ENCODE data around the gene GALNTL6. TPM values are rescaled to one million over a fixed set of nuclear protein-coding genes. Genes with fewer than 3 reads are reported as not detected.

GALNTL6 gene
- total and polyA plus RNA-seq, 2 experiments from 2014 or later: 0.38 to 0.40 TPM

- TF ChIP-seq CTCF (conservative IDR thresholded peaks at IDR 0.05; ENCODE audit: low read depth in 2 of 2): no peak
- no peak for TF ChIP-seq REST (IDR thresholded peaks at IDR 0.05; ENCODE audit: unreplicated experiment)
- TF ChIP-seq EZH2phosphoT487 (IDR thresholded peaks at IDR 0.05; ENCODE audit: unreplicated experiment): no peak
- TF ChIP-seq CREB1 (CRISPR knock-in tag; IDR thresholded peaks at IDR 0.05; ENCODE audit: low read depth): no peak
- TF ChIP-seq POLR2AphosphoS5 (IDR thresholded peaks at IDR 0.05; ENCODE audit: low read depth): no peak
Observed at GRCh38 chr4:172974586-172974985, 1161.4 kb downstream of the GALNTL6 start (continued).

DNA sequence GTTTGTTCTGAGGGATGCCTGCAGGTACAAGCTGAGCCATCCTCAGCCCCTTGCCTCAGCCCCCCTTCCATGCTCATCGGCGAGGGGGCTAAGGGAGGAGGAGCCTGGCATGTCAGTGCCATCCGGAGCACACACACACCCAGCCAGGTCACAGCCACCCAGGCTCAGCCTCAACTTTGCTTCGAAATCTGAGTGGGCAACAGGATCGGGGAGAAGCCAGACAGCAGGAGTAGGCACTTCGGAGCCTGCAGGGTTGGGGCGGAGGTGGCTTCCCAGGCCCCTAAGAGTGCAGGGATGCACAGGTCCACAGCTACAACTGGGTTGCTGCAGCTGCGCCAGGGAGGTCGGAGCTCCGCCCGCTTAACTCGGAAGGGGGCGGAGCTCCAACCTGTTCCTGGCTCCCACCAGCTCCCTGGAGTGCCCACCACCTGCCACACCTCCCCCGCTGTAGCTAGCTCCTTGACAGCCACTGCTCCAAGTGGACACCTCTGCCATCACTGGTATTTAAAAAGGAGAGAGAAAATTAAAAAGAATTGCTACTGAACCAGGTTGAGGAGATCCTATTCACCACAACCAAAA is 1162.5 kb downstream of the GALNTL6 start:
- Mint-ChIP-seq H3K27me3 (ENCODE audit: insufficient read depth, low read depth, poor library complexity) (peaks cover 2% of the 10 kb centered on the region), H3K4me3 (no peak overlapping the region), H3K9me3 (no peaks in the 10 kb centered on the region; the same call in 2 of the 3 replicates), H3K4me1 (peaks cover 2% of the 10 kb centered on the region; the same call in 2 of the 3 replicates), H3K27ac (no peak overlapping the region), H3K36me3 (ENCODE audit: low read depth) (no peaks in the 10 kb centered on the region)
- Histone ChIP-seq H4K20me1 (replicated peaks; ENCODE audit: insufficient read depth) (no peaks in the 10 kb centered on the region), H3F3A (replicated peaks; ENCODE audit: low read depth) (no peaks in the 10 kb centered on the region), H3K9me2 (ENCODE audit: insufficient read depth) (0 out of 2 replicates have a peak, but pooled peaks cover 3% of the 10 kb centered on the region), H2AFZ (no peak overlapping the region), H3K27ac (ENCODE audit: low read depth) (no peak overlapping the region), H3K36me3 (ENCODE audit: insufficient read depth) (0 out of 2 replicates have a peak, but pooled peaks cover 3% of the 10 kb centered on the region), H3K4me2 (no peak overlapping the region), H3K4me3 (no peak overlapping the region), H3K4me1 (ENCODE audit: insufficient read depth) (no peaks in the 10 kb centered on the region), H3K27me3 (ENCODE audit: insufficient read depth) (no peaks in the 10 kb centered on the region), H3K79me2 (replicated peaks; ENCODE audit: insufficient read depth) (no peaks in the 10 kb centered on the region)
- peak; percentile 88 for ATAC-seq
- DNase-seq (ENCODE audit: low spot score): peak; percentile 59
- TF ChIP-seq CREB1 (CRISPR knock-in tag; IDR thresholded peaks at IDR 0.05; ENCODE audit: low read depth) (no peak), JUNB (IDR thresholded peaks at IDR 0.05; ENCODE audit: unreplicated experiment) (no peak), ZNF331 (CRISPR knock-in tag; IDR thresholded peaks at IDR 0.05; ENCODE audit: low read depth) (no peak), POLR2AphosphoS5 (IDR thresholded peaks at IDR 0.05; ENCODE audit: low read depth) (no peak), EZH2 (IDR thresholded peaks at IDR 0.05; ENCODE audit: low read depth, unreplicated experiment) (no peak), CTCF (conservative IDR thresholded peaks at IDR 0.05; ENCODE audit: low read depth in 2 of 2) (no peak), ZNF462 (CRISPR knock-in tag; IDR thresholded peaks at IDR 0.05) (no peak), STAT1 (IDR thresholded peaks at IDR 0.05; ENCODE audit: unreplicated experiment) (no peak)
